AG09319 (cell line): ENCODE measurements around the gene THPO.

Source experiments
- DNase-seq: peaks from one replicate; pipeline ENCODE4 v3.0.0-alpha.2; 2010; ENCODE audit warnings: low read depth; ENCODE audit errors: extremely low read depth
- CTCF ChIP-seq: IDR thresholded peaks from 2 replicates; pipeline ENCODE4 v1.5.1; 2011; ENCODE audit warnings: low read depth, mild to moderate bottlenecking, inconsistent platforms, low read length, moderate library complexity

Gene THPO

GRCh38 chr3:184378651-184379357 lies 797 bp upstream of the THPO start:
- DNase-seq = no peak
- no peak for TF ChIP-seq CTCF

GRCh38 chr3:184377374-184377773 lies 633 bp downstream of the THPO start:
- no peak for DNase-seq

GRCh38 chr3:184375747-184376461 lies 2.1 kb downstream of the THPO start:
- TF ChIP-seq CTCF = no peak
- DNase-seq = no peak

More at GRCh38 chr3:184377374-184377773, 633 bp downstream of the THPO start:
- no peak for TF ChIP-seq CTCF

- TF ChIP-seq CTCF = no peak
- no peak for DNase-seq
These were observed 4.6 kb downstream of the THPO start for GRCh38 chr3:184373422-184373821.

- TF ChIP-seq CTCF = no peak
These were observed 5.1 kb downstream of the THPO start for GRCh38 chr3:184372911-184373310.

GRCh38 chr3:184372296-184372821 lies 5.6 kb downstream of the THPO start:
- TF ChIP-seq CTCF = no peak
- DNase-seq = no peak

More at GRCh38 chr3:184372911-184373310, 5.1 kb downstream of the THPO start:
- no peak for DNase-seq

- TF ChIP-seq CTCF = peak; percentile 98
- DNase-seq = peak; percentile 76
These were observed 6.4 kb downstream of the THPO start for GRCh38 chr3:184371570-184372018.
